ENCODE measurements around the gene RPS2.

GRCh38 chr16:2002406-2003230, 38.0 kb upstream of the RPS2 start:
- TF ChIP-seq, protein P1, sequence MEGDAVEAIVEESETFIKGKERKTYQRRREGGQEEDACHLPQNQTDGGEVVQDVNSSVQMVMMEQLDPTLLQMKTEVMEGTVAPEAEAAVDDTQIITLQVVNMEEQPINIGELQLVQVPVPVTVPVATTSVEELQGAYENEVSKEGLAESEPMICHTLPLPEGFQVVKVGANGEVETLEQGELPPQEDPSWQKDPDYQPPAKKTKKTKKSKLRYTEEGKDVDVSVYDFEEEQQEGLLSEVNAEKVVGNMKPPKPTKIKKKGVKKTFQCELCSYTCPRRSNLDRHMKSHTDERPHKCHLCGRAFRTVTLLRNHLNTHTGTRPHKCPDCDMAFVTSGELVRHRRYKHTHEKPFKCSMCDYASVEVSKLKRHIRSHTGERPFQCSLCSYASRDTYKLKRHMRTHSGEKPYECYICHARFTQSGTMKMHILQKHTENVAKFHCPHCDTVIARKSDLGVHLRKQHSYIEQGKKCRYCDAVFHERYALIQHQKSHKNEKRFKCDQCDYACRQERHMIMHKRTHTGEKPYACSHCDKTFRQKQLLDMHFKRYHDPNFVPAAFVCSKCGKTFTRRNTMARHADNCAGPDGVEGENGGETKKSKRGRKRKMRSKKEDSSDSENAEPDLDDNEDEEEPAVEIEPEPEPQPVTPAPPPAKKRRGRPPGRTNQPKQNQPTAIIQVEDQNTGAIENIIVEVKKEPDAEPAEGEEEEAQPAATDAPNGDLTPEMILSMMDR (conservative IDR thresholded peaks at IDR 0.05; ENCODE audit: low read length): no peak
- no peak for TF ChIP-seq EZH2phosphoT487 (IDR thresholded peaks at IDR 0.05; ENCODE audit: borderline replicate concordance)
